Measurements from ENCODE around the gene C11orf86.

- no peak for TF ChIP-seq CTCF (IDR thresholded peaks at IDR 0.05)
- TF ChIP-seq POLR2A (IDR thresholded peaks at IDR 0.05), result no peak
Observed at GRCh38 chr11:66976925-66977324, 1.8 kb downstream of the C11orf86 start.
